ENCODE measurements around the gene ZNF24.

DNA sequence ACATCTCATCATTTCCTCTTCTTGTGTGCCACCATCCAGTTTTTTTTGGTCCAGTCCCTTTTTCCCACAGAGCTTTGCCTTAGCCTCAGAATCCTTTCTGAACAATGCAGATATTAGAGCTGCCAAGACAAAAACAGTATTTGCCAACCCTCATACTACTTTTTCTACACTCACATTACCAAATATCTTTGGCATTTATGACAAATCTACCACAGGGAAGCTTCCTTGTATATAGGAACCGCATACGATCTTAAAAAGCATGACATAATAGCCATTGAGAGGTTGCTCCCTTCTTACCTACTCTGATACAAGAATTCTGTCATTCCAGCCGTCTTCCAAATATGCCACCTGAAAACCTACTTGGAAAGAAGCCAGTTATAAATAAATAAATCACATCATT is 9.4 kb downstream of the ZNF24 start:
- TF ChIP-seq, protein P1, sequence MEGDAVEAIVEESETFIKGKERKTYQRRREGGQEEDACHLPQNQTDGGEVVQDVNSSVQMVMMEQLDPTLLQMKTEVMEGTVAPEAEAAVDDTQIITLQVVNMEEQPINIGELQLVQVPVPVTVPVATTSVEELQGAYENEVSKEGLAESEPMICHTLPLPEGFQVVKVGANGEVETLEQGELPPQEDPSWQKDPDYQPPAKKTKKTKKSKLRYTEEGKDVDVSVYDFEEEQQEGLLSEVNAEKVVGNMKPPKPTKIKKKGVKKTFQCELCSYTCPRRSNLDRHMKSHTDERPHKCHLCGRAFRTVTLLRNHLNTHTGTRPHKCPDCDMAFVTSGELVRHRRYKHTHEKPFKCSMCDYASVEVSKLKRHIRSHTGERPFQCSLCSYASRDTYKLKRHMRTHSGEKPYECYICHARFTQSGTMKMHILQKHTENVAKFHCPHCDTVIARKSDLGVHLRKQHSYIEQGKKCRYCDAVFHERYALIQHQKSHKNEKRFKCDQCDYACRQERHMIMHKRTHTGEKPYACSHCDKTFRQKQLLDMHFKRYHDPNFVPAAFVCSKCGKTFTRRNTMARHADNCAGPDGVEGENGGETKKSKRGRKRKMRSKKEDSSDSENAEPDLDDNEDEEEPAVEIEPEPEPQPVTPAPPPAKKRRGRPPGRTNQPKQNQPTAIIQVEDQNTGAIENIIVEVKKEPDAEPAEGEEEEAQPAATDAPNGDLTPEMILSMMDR (IDR thresholded peaks at IDR 0.05 in 2 of 3, conservative IDR thresholded peaks at IDR 0.05 in 1 of 3; ENCODE audit: borderline replicate concordance in 1 of 3, insufficient read depth in 1 of 3, low read depth in 2 of 3, low read length in 2 of 3): no peak
- TF ChIP-seq EZH2phosphoT487 (IDR thresholded peaks at IDR 0.05; ENCODE audit: borderline replicate concordance) (no peak), TCF7L2 (IDR thresholded peaks at IDR 0.05; ENCODE audit: borderline replicate concordance, extremely low read depth, insufficient read depth, insufficient read length) (no peak), POLR2A (IDR thresholded peaks at IDR 0.05; ENCODE audit: borderline replicate concordance, extremely low read depth, insufficient read depth, insufficient read length) (no peak), EZH2 (IDR thresholded peaks at IDR 0.05) (no peak), RAD21 (IDR thresholded peaks at IDR 0.05; ENCODE audit: low read depth) (no peak), CBX3 (IDR thresholded peaks at IDR 0.05; ENCODE audit: low read depth) (no peak), SP1 (IDR thresholded peaks at IDR 0.05; ENCODE audit: low read depth) (no peak), YY1 (IDR thresholded peaks at IDR 0.05; ENCODE audit: extremely low read depth, insufficient replicate concordance, low read depth, low read length) (no peak), ZNF274 (IDR thresholded peaks at IDR 0.05; ENCODE audit: low read depth, low read length) (no peak)
- TF ChIP-seq, protein P2, sequence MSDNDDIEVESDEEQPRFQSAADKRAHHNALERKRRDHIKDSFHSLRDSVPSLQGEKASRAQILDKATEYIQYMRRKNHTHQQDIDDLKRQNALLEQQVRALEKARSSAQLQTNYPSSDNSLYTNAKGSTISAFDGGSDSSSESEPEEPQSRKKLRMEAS (IDR thresholded peaks at IDR 0.05): no peak
- TF ChIP-seq, protein P3, sequence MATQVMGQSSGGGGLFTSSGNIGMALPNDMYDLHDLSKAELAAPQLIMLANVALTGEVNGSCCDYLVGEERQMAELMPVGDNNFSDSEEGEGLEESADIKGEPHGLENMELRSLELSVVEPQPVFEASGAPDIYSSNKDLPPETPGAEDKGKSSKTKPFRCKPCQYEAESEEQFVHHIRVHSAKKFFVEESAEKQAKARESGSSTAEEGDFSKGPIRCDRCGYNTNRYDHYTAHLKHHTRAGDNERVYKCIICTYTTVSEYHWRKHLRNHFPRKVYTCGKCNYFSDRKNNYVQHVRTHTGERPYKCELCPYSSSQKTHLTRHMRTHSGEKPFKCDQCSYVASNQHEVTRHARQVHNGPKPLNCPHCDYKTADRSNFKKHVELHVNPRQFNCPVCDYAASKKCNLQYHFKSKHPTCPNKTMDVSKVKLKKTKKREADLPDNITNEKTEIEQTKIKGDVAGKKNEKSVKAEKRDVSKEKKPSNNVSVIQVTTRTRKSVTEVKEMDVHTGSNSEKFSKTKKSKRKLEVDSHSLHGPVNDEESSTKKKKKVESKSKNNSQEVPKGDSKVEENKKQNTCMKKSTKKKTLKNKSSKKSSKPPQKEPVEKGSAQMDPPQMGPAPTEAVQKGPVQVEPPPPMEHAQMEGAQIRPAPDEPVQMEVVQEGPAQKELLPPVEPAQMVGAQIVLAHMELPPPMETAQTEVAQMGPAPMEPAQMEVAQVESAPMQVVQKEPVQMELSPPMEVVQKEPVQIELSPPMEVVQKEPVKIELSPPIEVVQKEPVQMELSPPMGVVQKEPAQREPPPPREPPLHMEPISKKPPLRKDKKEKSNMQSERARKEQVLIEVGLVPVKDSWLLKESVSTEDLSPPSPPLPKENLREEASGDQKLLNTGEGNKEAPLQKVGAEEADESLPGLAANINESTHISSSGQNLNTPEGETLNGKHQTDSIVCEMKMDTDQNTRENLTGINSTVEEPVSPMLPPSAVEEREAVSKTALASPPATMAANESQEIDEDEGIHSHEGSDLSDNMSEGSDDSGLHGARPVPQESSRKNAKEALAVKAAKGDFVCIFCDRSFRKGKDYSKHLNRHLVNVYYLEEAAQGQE (IDR thresholded peaks at IDR 0.05; ENCODE audit: low read depth): no peak
- TF ChIP-seq, protein P4, sequence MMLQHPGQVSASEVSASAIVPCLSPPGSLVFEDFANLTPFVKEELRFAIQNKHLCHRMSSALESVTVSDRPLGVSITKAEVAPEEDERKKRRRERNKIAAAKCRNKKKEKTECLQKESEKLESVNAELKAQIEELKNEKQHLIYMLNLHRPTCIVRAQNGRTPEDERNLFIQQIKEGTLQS (IDR thresholded peaks at IDR 0.05): no peak

Data from HCT116 (cell line).